ENCODE measurements around the gene HOPX. TPM values are rescaled to one million over a fixed set of nuclear protein-coding genes. Genes with fewer than 3 reads are reported as not detected.

The HOPX gene
- total and polyA plus RNA-seq, 2 experiments from 2014 or later = not detected

DNA sequence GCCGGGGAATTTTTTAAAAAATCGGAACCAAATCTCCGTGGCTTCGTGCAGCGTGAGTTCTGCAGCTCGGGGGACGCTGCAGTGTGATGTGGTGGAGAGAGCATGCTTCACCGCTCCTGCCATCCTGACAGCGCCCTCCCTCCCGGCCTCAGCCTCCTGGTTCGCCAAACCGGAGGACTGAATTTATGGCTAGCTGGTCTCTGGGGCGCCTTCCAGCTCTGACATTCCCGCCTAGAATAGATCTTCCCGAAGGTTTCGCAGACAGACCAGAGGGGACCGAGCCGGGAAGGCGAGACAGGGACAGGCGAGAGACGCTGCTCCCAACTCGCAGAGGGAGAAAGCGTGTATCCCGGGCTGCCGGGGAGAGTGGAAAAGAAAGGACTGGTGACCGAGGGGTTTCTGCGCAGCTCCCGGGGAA lies 25.9 kb downstream of the HOPX start:
- no peaks in the 10 kb centered on the region for H3K36me3 Mint-ChIP-seq (ENCODE audit: low read depth)
- peak; percentile 63 for TF ChIP-seq EZH2phosphoT487 (IDR thresholded peaks at IDR 0.05; ENCODE audit: unreplicated experiment)
- TF ChIP-seq EZH2 (IDR thresholded peaks at IDR 0.05; ENCODE audit: low read depth, unreplicated experiment) = peak; percentile 82
- TF ChIP-seq ZNF114 (CRISPR knock-in tag; IDR thresholded peaks at IDR 0.05) = no peak
- no peak for TF ChIP-seq POLR2AphosphoS5 (IDR thresholded peaks at IDR 0.05; ENCODE audit: low read depth)
- peak overlapping the region; percentile 81 for H2AFZ ChIP-seq
- no peaks in the 10 kb centered on the region for H3K36me3 ChIP-seq (ENCODE audit: insufficient read depth)
- peaks cover 16% of the 10 kb centered on the region for H4K20me1 ChIP-seq (replicated peaks; ENCODE audit: insufficient read depth)
- H3K27ac Mint-ChIP-seq = no peak overlapping the region
- peak overlapping the region; percentile 65 for H3K4me3 ChIP-seq
- H3K27ac ChIP-seq (ENCODE audit: low read depth) = no peak overlapping the region
- peak overlapping the region; percentile 90 for H3K4me3 Mint-ChIP-seq
- H3K4me2 ChIP-seq = peak overlapping the region; percentile 86
- H3K79me2 ChIP-seq (replicated peaks; ENCODE audit: insufficient read depth) = no peaks in the 10 kb centered on the region
- H3K4me1 ChIP-seq (ENCODE audit: insufficient read depth) = peaks cover 6% of the 10 kb centered on the region; the same call in 1 of the 2 replicates
- peaks cover 2% of the 10 kb centered on the region; the same call in 2 of the 3 replicates for H3K9me3 Mint-ChIP-seq
- peaks cover 53% of the 10 kb centered on the region for H3K27me3 Mint-ChIP-seq (ENCODE audit: insufficient read depth, low read depth, poor library complexity)
- H3F3A ChIP-seq (replicated peaks; ENCODE audit: low read depth) = no peaks in the 10 kb centered on the region
- DNase-seq (ENCODE audit: low spot score) (peak; percentile 76), ATAC-seq (peak; percentile 74)
- H3K4me1 Mint-ChIP-seq = peaks cover 13% of the 10 kb centered on the region; the same call in 2 of the 3 replicates
- no peaks in the 10 kb centered on the region for H3K9me2 ChIP-seq (ENCODE audit: insufficient read depth)
- peaks cover 94% of the 10 kb centered on the region for H3K27me3 ChIP-seq (ENCODE audit: insufficient read depth)

DNA sequence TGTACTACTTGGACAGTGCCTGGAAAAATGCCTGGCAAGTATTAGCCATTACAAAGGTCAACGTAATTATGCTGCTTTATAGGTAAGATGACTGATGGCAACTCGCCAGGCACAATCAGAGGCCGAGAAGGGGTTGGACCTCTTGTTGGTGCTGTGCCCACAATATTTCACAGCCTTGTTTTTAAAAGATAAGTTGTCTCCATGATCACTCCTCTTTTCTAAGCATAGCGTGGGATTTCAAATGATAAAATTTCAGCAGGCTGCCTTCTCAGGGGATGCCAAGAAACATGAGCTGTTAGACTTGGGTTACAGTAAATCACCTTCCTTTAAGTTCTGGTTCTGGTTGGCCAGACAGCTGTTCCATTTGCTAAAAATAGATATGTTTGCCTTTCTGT lies 26.9 kb downstream of the HOPX start:
- Mint-ChIP-seq H3K27me3 (ENCODE audit: insufficient read depth, low read depth, poor library complexity) (peaks cover 54% of the 10 kb centered on the region), H3K4me3 (no peak overlapping the region), H3K36me3 (ENCODE audit: low read depth) (no peaks in the 10 kb centered on the region), H3K9me3 (peaks cover 2% of the 10 kb centered on the region; the same call in 2 of the 3 replicates), H3K4me1 (peaks cover 13% of the 10 kb centered on the region; the same call in 2 of the 3 replicates), H3K27ac (no peak overlapping the region)
- Histone ChIP-seq H3K9me2 (ENCODE audit: insufficient read depth) (no peaks in the 10 kb centered on the region), H3K27me3 (ENCODE audit: insufficient read depth) (peaks cover 84% of the 10 kb centered on the region), H3K27ac (ENCODE audit: low read depth) (no peak overlapping the region), H3K4me1 (ENCODE audit: insufficient read depth) (peaks cover 6% of the 10 kb centered on the region; the same call in 1 of the 2 replicates), H3F3A (replicated peaks; ENCODE audit: low read depth) (no peaks in the 10 kb centered on the region), H3K4me3 (no peak overlapping the region; the same call in 1 of the 2 replicates), H2AFZ (no peak overlapping the region), H3K79me2 (replicated peaks; ENCODE audit: insufficient read depth) (no peaks in the 10 kb centered on the region), H3K4me2 (peak overlapping the region; percentile 86; the same call in 1 of the 2 replicates), H3K36me3 (ENCODE audit: insufficient read depth) (no peaks in the 10 kb centered on the region), H4K20me1 (replicated peaks; ENCODE audit: insufficient read depth) (peaks cover 16% of the 10 kb centered on the region)
- no peak for ATAC-seq
- no peak for DNase-seq (ENCODE audit: low spot score)
- TF ChIP-seq ZNF114 (CRISPR knock-in tag; IDR thresholded peaks at IDR 0.05) (no peak), JUNB (IDR thresholded peaks at IDR 0.05; ENCODE audit: unreplicated experiment) (no peak), CREB1 (CRISPR knock-in tag; IDR thresholded peaks at IDR 0.05; ENCODE audit: low read depth) (no peak), ZNF331 (CRISPR knock-in tag; IDR thresholded peaks at IDR 0.05; ENCODE audit: low read depth) (no peak), EZH2phosphoT487 (IDR thresholded peaks at IDR 0.05; ENCODE audit: unreplicated experiment) (no peak), NANOG (IDR thresholded peaks at IDR 0.05; ENCODE audit: borderline replicate concordance) (no peak), EZH2 (IDR thresholded peaks at IDR 0.05; ENCODE audit: low read depth, unreplicated experiment) (no peak), STAT1 (IDR thresholded peaks at IDR 0.05; ENCODE audit: unreplicated experiment) (no peak), POLR2AphosphoS5 (IDR thresholded peaks at IDR 0.05; ENCODE audit: low read depth) (no peak)
- TF ChIP-seq, protein P1, sequence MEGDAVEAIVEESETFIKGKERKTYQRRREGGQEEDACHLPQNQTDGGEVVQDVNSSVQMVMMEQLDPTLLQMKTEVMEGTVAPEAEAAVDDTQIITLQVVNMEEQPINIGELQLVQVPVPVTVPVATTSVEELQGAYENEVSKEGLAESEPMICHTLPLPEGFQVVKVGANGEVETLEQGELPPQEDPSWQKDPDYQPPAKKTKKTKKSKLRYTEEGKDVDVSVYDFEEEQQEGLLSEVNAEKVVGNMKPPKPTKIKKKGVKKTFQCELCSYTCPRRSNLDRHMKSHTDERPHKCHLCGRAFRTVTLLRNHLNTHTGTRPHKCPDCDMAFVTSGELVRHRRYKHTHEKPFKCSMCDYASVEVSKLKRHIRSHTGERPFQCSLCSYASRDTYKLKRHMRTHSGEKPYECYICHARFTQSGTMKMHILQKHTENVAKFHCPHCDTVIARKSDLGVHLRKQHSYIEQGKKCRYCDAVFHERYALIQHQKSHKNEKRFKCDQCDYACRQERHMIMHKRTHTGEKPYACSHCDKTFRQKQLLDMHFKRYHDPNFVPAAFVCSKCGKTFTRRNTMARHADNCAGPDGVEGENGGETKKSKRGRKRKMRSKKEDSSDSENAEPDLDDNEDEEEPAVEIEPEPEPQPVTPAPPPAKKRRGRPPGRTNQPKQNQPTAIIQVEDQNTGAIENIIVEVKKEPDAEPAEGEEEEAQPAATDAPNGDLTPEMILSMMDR (conservative IDR thresholded peaks at IDR 0.05; ENCODE audit: low read depth in 2 of 2) = no peak
- TF ChIP-seq, protein P2, sequence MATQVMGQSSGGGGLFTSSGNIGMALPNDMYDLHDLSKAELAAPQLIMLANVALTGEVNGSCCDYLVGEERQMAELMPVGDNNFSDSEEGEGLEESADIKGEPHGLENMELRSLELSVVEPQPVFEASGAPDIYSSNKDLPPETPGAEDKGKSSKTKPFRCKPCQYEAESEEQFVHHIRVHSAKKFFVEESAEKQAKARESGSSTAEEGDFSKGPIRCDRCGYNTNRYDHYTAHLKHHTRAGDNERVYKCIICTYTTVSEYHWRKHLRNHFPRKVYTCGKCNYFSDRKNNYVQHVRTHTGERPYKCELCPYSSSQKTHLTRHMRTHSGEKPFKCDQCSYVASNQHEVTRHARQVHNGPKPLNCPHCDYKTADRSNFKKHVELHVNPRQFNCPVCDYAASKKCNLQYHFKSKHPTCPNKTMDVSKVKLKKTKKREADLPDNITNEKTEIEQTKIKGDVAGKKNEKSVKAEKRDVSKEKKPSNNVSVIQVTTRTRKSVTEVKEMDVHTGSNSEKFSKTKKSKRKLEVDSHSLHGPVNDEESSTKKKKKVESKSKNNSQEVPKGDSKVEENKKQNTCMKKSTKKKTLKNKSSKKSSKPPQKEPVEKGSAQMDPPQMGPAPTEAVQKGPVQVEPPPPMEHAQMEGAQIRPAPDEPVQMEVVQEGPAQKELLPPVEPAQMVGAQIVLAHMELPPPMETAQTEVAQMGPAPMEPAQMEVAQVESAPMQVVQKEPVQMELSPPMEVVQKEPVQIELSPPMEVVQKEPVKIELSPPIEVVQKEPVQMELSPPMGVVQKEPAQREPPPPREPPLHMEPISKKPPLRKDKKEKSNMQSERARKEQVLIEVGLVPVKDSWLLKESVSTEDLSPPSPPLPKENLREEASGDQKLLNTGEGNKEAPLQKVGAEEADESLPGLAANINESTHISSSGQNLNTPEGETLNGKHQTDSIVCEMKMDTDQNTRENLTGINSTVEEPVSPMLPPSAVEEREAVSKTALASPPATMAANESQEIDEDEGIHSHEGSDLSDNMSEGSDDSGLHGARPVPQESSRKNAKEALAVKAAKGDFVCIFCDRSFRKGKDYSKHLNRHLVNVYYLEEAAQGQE (IDR thresholded peaks at IDR 0.05; ENCODE audit: unreplicated experiment) = no peak
- TF ChIP-seq, protein P3, sequence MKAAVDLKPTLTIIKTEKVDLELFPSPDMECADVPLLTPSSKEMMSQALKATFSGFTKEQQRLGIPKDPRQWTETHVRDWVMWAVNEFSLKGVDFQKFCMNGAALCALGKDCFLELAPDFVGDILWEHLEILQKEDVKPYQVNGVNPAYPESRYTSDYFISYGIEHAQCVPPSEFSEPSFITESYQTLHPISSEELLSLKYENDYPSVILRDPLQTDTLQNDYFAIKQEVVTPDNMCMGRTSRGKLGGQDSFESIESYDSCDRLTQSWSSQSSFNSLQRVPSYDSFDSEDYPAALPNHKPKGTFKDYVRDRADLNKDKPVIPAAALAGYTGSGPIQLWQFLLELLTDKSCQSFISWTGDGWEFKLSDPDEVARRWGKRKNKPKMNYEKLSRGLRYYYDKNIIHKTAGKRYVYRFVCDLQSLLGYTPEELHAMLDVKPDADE (IDR thresholded peaks at IDR 0.05) = no peak
